AG04449 (cell line): ENCODE measurements around the gene C9orf78.
"Not testable (repeated sequence)": the region's sequence is repeated elsewhere in the genome, so short reads cannot be mapped to it uniquely, and the experiment has no call there.

Experiments
- CTCF ChIA-PET: fragments of 350-600 bp; formaldehyde crosslinking; extraction: SDS; loops from one replicate; lab custom pipeline; 2021; ENCODE audit warnings: antibody characterized with exemption; lab: Yijun Ruan, JAX
- POLR2A ChIA-PET: fragments of 400-600, 350-600 bp; formaldehyde crosslinking; extraction: SDS; loops from one replicate; lab custom pipeline; 2020; ENCODE audit warnings: antibody characterized with exemption, inconsistent platforms; lab: Yijun Ruan, JAX
- DNase-seq: peaks from one replicate; pipeline ENCODE4 v3.0.0-alpha.2; 2010; ENCODE audit warnings: low read depth, low spot score
- H3K4me3 ChIP-seq: 2 replicates; pipeline ENCODE4 v1.5.1; 2011; ENCODE audit warnings: low read depth, mild to moderate bottlenecking, control low read depth, low read length
- CTCF ChIP-seq: IDR thresholded peaks from one replicate; pipeline ENCODE4 v1.5.1; 2011; ENCODE audit warnings: mild to moderate bottlenecking, moderate library complexity, low read length, control low read depth, inconsistent platforms; ENCODE audit not compliant: insufficient read depth; ENCODE audit errors: missing control alignments

The C9orf78 gene

DNA sequence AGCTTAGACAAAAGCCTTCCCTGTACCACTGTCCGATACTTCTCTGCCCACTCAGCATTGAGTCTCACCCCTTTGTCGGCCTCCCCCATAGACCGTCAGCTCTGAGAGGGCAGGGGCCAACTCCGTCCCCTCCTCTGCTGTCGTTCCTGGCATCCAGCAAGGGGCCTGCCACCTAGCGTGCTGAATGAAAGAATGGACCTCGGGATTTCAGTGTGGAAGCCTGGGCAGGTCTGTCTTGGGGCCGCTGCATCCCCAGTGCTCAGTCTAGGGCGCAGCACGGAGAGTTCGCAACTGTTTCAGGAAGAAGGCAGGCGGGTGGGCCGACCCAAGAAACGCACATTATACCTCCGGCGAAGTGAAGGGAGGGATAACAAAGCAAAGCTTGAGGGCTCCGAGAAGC lies 33.6 kb downstream of the C9orf78 start:
- ChIA-PET CTCF (interaction anchor here (0.9 to 1.4 kb wide), 4 partner anchors 11 to 75 kb away, joined by 4 to 5 read pairs (median 4); no protein-coding TSS in a partner anchor), POLR2A (interaction anchor here (0.7 to 0.8 kb wide), 2 partner anchors 16 to 104 kb away, joined by 3 read pairs; no protein-coding TSS in a partner anchor)
- H3K4me3 ChIP-seq = no peak overlapping the region
- DNase-seq = no peak
- no peak for TF ChIP-seq CTCF

- ChIA-PET POLR2A (no interaction called here), CTCF (interaction anchor here (0.9 kb wide), 1 partner anchor 9 kb away, joined by 3 read pairs; no protein-coding TSS in a partner anchor)
- no peak overlapping the region for H3K4me3 ChIP-seq
- no peak for TF ChIP-seq CTCF
- no peak for DNase-seq
These were observed 36.1 kb downstream of the C9orf78 start for GRCh38 chr9:129798973-129799372.

DNA sequence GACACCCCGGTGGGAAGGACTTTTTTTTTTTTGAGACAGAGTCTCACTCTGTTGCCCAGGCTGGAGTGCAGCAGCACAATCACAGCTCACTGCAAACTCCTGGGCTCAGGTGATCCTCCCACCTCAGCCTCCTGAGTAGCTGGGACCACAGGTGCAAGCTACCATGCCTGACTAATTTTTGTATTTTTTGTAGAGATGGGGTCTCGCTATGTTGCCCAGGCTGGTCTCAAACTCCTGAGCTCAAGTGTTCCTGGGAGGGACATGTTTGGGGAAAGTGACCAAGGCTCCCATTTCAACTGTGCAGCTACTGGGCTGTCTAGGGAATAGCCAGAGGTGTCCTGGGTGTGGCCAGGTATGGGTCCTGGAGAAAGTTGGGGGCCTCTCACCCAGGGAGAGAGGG lies 39.0 kb downstream of the C9orf78 start:
- CTCF ChIA-PET = interaction anchor here (2.7 to 3.0 kb wide), 2 partner anchors 10 to 12 kb away, joined by 9 to 13 read pairs; no protein-coding TSS in a partner anchor
- H3K4me3 ChIP-seq, POLR2A ChIA-PET, DNase-seq: not testable (repeated sequence)

DNA sequence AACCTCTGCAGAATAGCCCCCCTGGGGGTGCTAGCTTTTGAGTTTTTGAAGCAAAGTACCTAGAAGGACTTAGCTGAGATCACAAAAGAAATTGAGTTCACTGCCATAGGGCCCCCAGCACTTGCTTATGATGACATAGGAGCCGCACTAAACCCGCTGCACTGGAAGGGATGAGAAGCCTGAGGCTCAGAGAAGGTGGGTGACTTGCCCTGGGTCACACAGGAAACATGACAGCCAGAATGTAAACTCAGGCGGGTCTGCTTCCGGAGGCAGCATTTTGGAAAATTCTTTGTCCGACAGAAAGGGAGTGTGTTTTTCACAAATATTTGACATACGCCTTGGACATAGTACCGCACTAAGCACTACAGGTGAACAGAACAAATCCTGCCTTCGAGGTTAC lies 40.5 kb downstream of the C9orf78 start:
- no peak overlapping the region for H3K4me3 ChIP-seq
- DNase-seq = no peak
- ChIA-PET CTCF (interaction anchor here (2.7 to 3.0 kb wide), 2 partner anchors 8 to 11 kb away, joined by 9 to 13 read pairs; no protein-coding TSS in a partner anchor), POLR2A (no interaction called here)
- no peak for TF ChIP-seq CTCF

GRCh38 chr9:129786481-129786880 lies 48.6 kb downstream of the C9orf78 start:
- CTCF ChIA-PET = interaction anchor here (1.0 to 19.2 kb wide), 12 partner anchors 9 to 654 kb away, joined by 3 to 429 read pairs (median 8); partner anchors contain the start of genes ASB6 and PTGES
- TF ChIP-seq CTCF = no peak
- DNase-seq = no peak
- H3K4me3 ChIP-seq = no peak overlapping the region
- POLR2A ChIA-PET = no interaction called here

- ChIA-PET POLR2A (no interaction called here), CTCF (interaction anchor here (0.6 to 19.2 kb wide), 15 partner anchors 9 to 654 kb away, joined by 3 to 429 read pairs (median 6); partner anchors contain the start of genes ASB6 and PTGES)
- no peak for DNase-seq
- no peak for TF ChIP-seq CTCF
- H3K4me3 ChIP-seq = no peak overlapping the region
These were observed 49.2 kb downstream of the C9orf78 start for GRCh38 chr9:129785866-129786265.

GRCh38 chr9:129784970-129785369 lies 50.1 kb downstream of the C9orf78 start:
- CTCF ChIA-PET = interaction anchor here (1.2 to 19.2 kb wide), 16 partner anchors 10 to 654 kb away, joined by 3 to 429 read pairs (median 10); partner anchors contain the start of genes ASB6 and PTGES
- H3K4me3 ChIP-seq, POLR2A ChIA-PET, DNase-seq: not testable (repeated sequence)
